Measurements from ENCODE around the gene OR2AE1.

The OR2AE1 gene

GRCh38 chr7:99919814-99920112 lies 42.9 kb upstream of the OR2AE1 start:
- Histone ChIP-seq H3K27ac (replicated peaks; ENCODE audit: low read length) (peak overlapping the region; percentile 23), H3K9ac (ENCODE audit: low read depth, low read length, poor library complexity) (no peak overlapping the region), H3K36me3 (replicated peaks in 1 of 2; ENCODE audit: control insufficient read depth in 2 of 2, insufficient read depth in 2 of 2, low read length in 2 of 2) (no peaks in the 10 kb centered on the region), H3K4me2 (ENCODE audit: insufficient read depth, low read length, poor library complexity, severe bottlenecking) (no peak overlapping the region), H2BK12ac (ENCODE audit: low read length) (no peak overlapping the region), H3K14ac (ENCODE audit: low read length) (no peak overlapping the region), H3K9me3 (replicated peaks in 1 of 2; ENCODE audit: control insufficient read depth in 2 of 2, insufficient read depth in 1 of 2, low read depth in 1 of 2, low read length in 2 of 2) (peaks cover 3 to 5% of the 10 kb centered on the region in 2 donors), H3K4me3 (ENCODE audit: low read length in 2 of 2) (peak overlapping the region in 1 of 2 donors; percentile 82), H2BK15ac (ENCODE audit: low read length) (no peak overlapping the region), H3K23ac (ENCODE audit: low read depth, low read length, poor library complexity) (no peak overlapping the region), H3K4ac (ENCODE audit: low read length) (no peak overlapping the region), H2AK5ac (ENCODE audit: low read depth, low read length) (no peak overlapping the region), H4K8ac (ENCODE audit: low read depth, low read length) (no peak overlapping the region), H2AFZ (ENCODE audit: low read length) (no peak overlapping the region), H3K4me1 (ENCODE audit: control insufficient read depth in 2 of 2, insufficient read depth in 1 of 2, low read depth in 1 of 2, low read length in 2 of 2) (no peaks in the 10 kb centered on the region), H3K18ac (ENCODE audit: low read length) (no peak overlapping the region), H3K79me1 (ENCODE audit: low read depth, low read length) (no peaks in the 10 kb centered on the region), H2BK120ac (ENCODE audit: low read depth, low read length) (no peak overlapping the region), H3K27me3 (ENCODE audit: control insufficient read depth in 3 of 3, insufficient read depth in 3 of 3, low read depth in 1 of 3, low read length in 3 of 3) (no peaks in the 10 kb centered on the region), H2BK5ac (ENCODE audit: low read length) (no peak overlapping the region), H4K91ac (ENCODE audit: low read depth, low read length, poor library complexity) (no peak overlapping the region)
- no peak for DNase-seq (ENCODE audit: low spot score)
- no CpG with 5 or more reads among the region's 4 CpGs for WGBS, 2 donors (ENCODE audit: extremely low coverage in 2 of 2, insufficient read length in 2 of 2, insufficient replicate concordance in 1 of 2)

DNA sequence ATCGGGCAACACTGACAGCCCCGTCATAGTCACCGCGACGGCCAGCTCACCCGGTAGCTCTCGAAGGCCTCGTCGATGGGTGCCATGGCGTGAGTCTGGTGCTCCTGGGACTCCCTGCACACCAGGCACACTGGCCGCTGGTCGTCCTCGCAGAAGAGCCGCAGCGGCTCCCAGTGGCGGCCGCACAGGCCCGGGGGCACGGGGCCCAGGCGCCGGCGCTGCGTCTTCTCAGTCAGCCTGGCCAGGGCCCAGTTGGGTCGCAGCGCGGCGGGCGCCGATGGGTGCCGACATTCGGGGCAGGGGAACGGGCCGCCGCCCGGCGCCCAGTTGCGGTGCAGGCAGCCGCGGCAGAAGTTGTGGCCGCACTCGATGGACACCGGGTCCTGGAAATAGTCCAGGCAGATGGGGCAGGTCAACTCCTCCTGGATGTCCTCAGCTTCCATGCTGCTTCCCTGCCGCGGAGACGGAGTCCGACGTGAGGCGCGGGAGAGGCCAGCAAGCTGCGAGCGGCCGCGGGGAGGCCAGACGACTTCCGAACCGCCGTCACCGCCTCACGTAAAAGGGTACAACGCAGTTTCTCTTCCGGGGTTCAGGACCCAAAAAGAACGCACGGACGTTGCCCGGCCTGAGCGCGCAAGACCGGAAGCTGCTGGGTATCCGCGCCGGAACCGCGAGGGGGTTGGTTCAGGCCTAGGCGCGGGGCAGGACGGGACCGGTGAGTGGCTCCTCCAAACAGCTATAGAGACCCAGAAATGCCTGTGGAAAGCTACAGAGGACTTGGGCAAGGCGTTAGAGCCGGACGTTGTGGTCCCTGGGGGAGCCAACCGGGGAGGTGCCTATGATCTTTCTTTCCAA lies 42.4 kb upstream of the OR2AE1 start, which contains the start of gene TRIM4:
TRIM4 (minus strand) TSS at position 572 of the 855 bp plus-strand sequence; CDS start at position 443, 129 bp downstream.
- Histone ChIP-seq H2AFZ (ENCODE audit: low read length) (no peak within 1 kb of the TSS), H3K4me3 (ENCODE audit: low read length in 2 of 2) (peak within 1 kb of the TSS in 1 of 2 donors; percentile 82), H3K18ac (ENCODE audit: low read length) (peak within 1 kb of the TSS; percentile 53), H3K4ac (ENCODE audit: low read length) (no peak within 1 kb of the TSS), H4K91ac (ENCODE audit: low read depth, low read length, poor library complexity) (no peak within 1 kb of the TSS), H3K23ac (ENCODE audit: low read depth, low read length, poor library complexity) (peak within 1 kb of the TSS; percentile 92), H3K9me3 (replicated peaks in 1 of 2; ENCODE audit: control insufficient read depth in 2 of 2, insufficient read depth in 1 of 2, low read depth in 1 of 2, low read length in 2 of 2) (peaks cover 3 to 5% of the 10 kb centered on the region in 2 donors), H3K4me2 (ENCODE audit: insufficient read depth, low read length, poor library complexity, severe bottlenecking) (no peak within 1 kb of the TSS), H4K8ac (ENCODE audit: low read depth, low read length) (no peak within 1 kb of the TSS), H3K14ac (ENCODE audit: low read length) (no peak within 1 kb of the TSS), H3K79me1 (ENCODE audit: low read depth, low read length) (no peaks in the 10 kb centered on the region), H2AK5ac (ENCODE audit: low read depth, low read length) (peak within 1 kb of the TSS; percentile 38), H2BK120ac (ENCODE audit: low read depth, low read length) (no peak within 1 kb of the TSS), H3K36me3 (replicated peaks in 1 of 2; ENCODE audit: control insufficient read depth in 2 of 2, insufficient read depth in 2 of 2, low read length in 2 of 2) (no peaks in the 10 kb centered on the region), H2BK5ac (ENCODE audit: low read length) (no peak within 1 kb of the TSS), H2BK12ac (ENCODE audit: low read length) (no peak within 1 kb of the TSS), H2BK15ac (ENCODE audit: low read length) (no peak within 1 kb of the TSS), H3K27me3 (ENCODE audit: control insufficient read depth in 3 of 3, insufficient read depth in 3 of 3, low read depth in 1 of 3, low read length in 3 of 3) (no peaks in the 10 kb centered on the region), H3K27ac (replicated peaks; ENCODE audit: low read length) (peak within 1 kb of the TSS; percentile 23), H3K9ac (ENCODE audit: low read depth, low read length, poor library complexity) (peak within 1 kb of the TSS; percentile 33), H3K4me1 (ENCODE audit: control insufficient read depth in 2 of 2, insufficient read depth in 1 of 2, low read depth in 1 of 2, low read length in 2 of 2) (no peaks in the 10 kb centered on the region)
- DNase-seq (ENCODE audit: low spot score), result peak; percentile 9
- WGBS, 2 donors (ENCODE audit: extremely low coverage in 2 of 2, insufficient read length in 2 of 2, insufficient replicate concordance in 1 of 2), result no CpG with 5 or more reads among the region's 81 CpGs

DNA sequence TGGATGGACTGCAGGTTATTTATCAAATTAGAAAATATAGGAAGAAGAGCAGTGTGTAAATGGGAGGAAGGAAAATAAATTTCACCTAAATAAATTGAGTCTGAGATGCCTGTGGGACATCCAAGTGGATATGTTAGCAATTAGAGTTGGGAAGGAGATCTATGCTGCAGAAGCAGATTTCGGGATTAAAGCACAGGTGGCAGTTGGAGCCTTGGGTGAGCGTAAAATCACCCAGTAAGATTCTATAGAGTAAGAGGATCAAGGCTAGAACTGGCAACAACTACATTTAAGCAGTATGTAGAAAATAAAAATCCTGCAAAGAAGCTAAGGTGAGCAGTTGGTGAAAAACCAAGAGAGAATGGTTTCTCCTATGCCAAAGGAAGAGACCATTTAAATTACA lies 34.1 kb upstream of the OR2AE1 start:
- no peak overlapping the region for H3K4ac ChIP-seq (ENCODE audit: low read length)
- H3K14ac ChIP-seq (ENCODE audit: low read length), result no peak overlapping the region
- H2AK5ac ChIP-seq (ENCODE audit: low read depth, low read length), result no peak overlapping the region
- H3K4me2 ChIP-seq (ENCODE audit: insufficient read depth, low read length, poor library complexity, severe bottlenecking), result no peak overlapping the region
- H3K79me1 ChIP-seq (ENCODE audit: low read depth, low read length), result no peaks in the 10 kb centered on the region
- DNase-seq (ENCODE audit: low spot score), result no peak
- no peaks in the 10 kb centered on the region for H3K36me3 ChIP-seq (replicated peaks in 1 of 2; ENCODE audit: control insufficient read depth in 2 of 2, insufficient read depth in 2 of 2, low read length in 2 of 2)
- no peak overlapping the region for H2AFZ ChIP-seq (ENCODE audit: low read length)
- H2BK15ac ChIP-seq (ENCODE audit: low read length), result no peak overlapping the region
- no peak overlapping the region for H3K27ac ChIP-seq (replicated peaks; ENCODE audit: low read length)
- H3K27me3 ChIP-seq (ENCODE audit: control insufficient read depth in 3 of 3, insufficient read depth in 3 of 3, low read depth in 1 of 3, low read length in 3 of 3), result peaks cover 0 to 6% (median 0%) of the 10 kb centered on the region in 3 experiments
- no peak overlapping the region for H3K18ac ChIP-seq (ENCODE audit: low read length)
- no peak overlapping the region for H3K9ac ChIP-seq (ENCODE audit: low read depth, low read length, poor library complexity)
- no peaks in the 10 kb centered on the region for H3K4me1 ChIP-seq (ENCODE audit: control insufficient read depth in 2 of 2, insufficient read depth in 1 of 2, low read depth in 1 of 2, low read length in 2 of 2)
- H3K9me3 ChIP-seq (replicated peaks in 1 of 2; ENCODE audit: control insufficient read depth in 2 of 2, insufficient read depth in 1 of 2, low read depth in 1 of 2, low read length in 2 of 2), result no peaks in the 10 kb centered on the region
- no peak overlapping the region for H3K4me3 ChIP-seq (ENCODE audit: low read length in 2 of 2)
- no peak overlapping the region for H2BK120ac ChIP-seq (ENCODE audit: low read depth, low read length)
- H4K8ac ChIP-seq (ENCODE audit: low read depth, low read length), result no peak overlapping the region
- H2BK5ac ChIP-seq (ENCODE audit: low read length), result no peak overlapping the region
- H3K23ac ChIP-seq (ENCODE audit: low read depth, low read length, poor library complexity), result no peak overlapping the region
- no peak overlapping the region for H2BK12ac ChIP-seq (ENCODE audit: low read length)
- H4K91ac ChIP-seq (ENCODE audit: low read depth, low read length, poor library complexity), result no peak overlapping the region
- no CpG with 5 or more reads among the region's 2 CpGs for WGBS, 2 donors (ENCODE audit: extremely low coverage in 2 of 2, insufficient read length in 2 of 2, insufficient replicate concordance in 1 of 2)

- Histone ChIP-seq H3K36me3 (replicated peaks in 1 of 2; ENCODE audit: control insufficient read depth in 2 of 2, insufficient read depth in 2 of 2, low read length in 2 of 2) (no peaks in the 10 kb centered on the region), H3K79me1 (ENCODE audit: low read depth, low read length) (no peaks in the 10 kb centered on the region), H3K4me2 (ENCODE audit: insufficient read depth, low read length, poor library complexity, severe bottlenecking) (no peak overlapping the region), H3K18ac (ENCODE audit: low read length) (no peak overlapping the region), H4K91ac (ENCODE audit: low read depth, low read length, poor library complexity) (no peak overlapping the region), H2AFZ (ENCODE audit: low read length) (no peak overlapping the region), H3K9me3 (replicated peaks in 1 of 2; ENCODE audit: control insufficient read depth in 2 of 2, insufficient read depth in 1 of 2, low read depth in 1 of 2, low read length in 2 of 2) (peaks cover 0 to 2% of the 10 kb centered on the region in 2 donors), H3K9ac (ENCODE audit: low read depth, low read length, poor library complexity) (no peak overlapping the region), H2AK5ac (ENCODE audit: low read depth, low read length) (no peak overlapping the region), H3K27me3 (ENCODE audit: control insufficient read depth in 3 of 3, insufficient read depth in 3 of 3, low read depth in 1 of 3, low read length in 3 of 3) (peaks cover 0 to 4% (median 0%) of the 10 kb centered on the region in 3 experiments), H3K4ac (ENCODE audit: low read length) (no peak overlapping the region), H3K4me1 (ENCODE audit: control insufficient read depth in 2 of 2, insufficient read depth in 1 of 2, low read depth in 1 of 2, low read length in 2 of 2) (no peaks in the 10 kb centered on the region), H2BK5ac (ENCODE audit: low read length) (no peak overlapping the region), H2BK120ac (ENCODE audit: low read depth, low read length) (no peak overlapping the region), H2BK15ac (ENCODE audit: low read length) (no peak overlapping the region), H2BK12ac (ENCODE audit: low read length) (no peak overlapping the region), H3K23ac (ENCODE audit: low read depth, low read length, poor library complexity) (no peak overlapping the region), H3K14ac (ENCODE audit: low read length) (no peak overlapping the region), H4K8ac (ENCODE audit: low read depth, low read length) (no peak overlapping the region), H3K27ac (replicated peaks; ENCODE audit: low read length) (no peak overlapping the region), H3K4me3 (ENCODE audit: low read length in 2 of 2) (no peak overlapping the region)
- no peak for DNase-seq (ENCODE audit: low spot score)
- WGBS, 2 donors (ENCODE audit: extremely low coverage in 2 of 2, insufficient read length in 2 of 2, insufficient replicate concordance in 1 of 2), result no CpG with 5 or more reads among the region's 10 CpGs
Measured at GRCh38 chr7:99901581-99901980, 24.7 kb upstream of the OR2AE1 start.

Measured in neuronal stem cell (in vitro differentiated cells).